Vagina (tissue), 2 donors: Measurements from ENCODE around the gene TRUB1.

Experiments used
- POLR2A ChIP-seq, 2 donors: fragments of 450-650 bp; IDR thresholded peaks; one replicate each; pipeline ENCODE4 v1.6.1; 2017; ENCODE audit warnings: antibody characterized with exemption in 2 of 2, mild to moderate bottlenecking in 2 of 2, moderate library complexity in 2 of 2
- TF ChIP-seq, protein P1 (sequence below), 3 experiments: fragments of 450-650 bp in 2 of 3; fragments of 200-600 bp in 1 of 3; sonication (generic) in 1 of 3; IDR thresholded peaks; one replicate each; pipeline ENCODE4 v1.5.1; 2017 to 2019; ENCODE audit warnings: antibody characterized with exemption in 3 of 3, mild to moderate bottlenecking in 2 of 3, moderate library complexity in 2 of 3

DNA sequence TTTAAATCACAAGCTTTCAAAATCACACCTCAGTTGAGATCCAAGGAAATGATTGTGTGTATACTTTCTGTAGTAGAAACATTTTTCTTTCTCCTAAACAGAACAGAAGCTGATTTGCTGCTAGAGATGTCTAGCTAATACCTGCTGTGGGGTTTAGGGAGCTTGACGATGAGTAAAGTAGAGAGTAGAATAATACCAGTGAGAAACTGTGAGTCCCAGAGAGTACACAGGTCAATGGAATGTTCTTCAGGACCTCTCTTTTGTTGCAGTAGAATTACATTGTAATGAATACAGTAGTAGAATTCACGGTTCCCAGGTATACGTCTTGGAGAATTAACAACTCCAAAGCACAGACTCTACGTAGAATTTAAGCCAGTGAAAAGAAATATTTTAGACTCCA, 18.0 kb downstream of the TRUB1 start:
- TF ChIP-seq, protein P1, sequence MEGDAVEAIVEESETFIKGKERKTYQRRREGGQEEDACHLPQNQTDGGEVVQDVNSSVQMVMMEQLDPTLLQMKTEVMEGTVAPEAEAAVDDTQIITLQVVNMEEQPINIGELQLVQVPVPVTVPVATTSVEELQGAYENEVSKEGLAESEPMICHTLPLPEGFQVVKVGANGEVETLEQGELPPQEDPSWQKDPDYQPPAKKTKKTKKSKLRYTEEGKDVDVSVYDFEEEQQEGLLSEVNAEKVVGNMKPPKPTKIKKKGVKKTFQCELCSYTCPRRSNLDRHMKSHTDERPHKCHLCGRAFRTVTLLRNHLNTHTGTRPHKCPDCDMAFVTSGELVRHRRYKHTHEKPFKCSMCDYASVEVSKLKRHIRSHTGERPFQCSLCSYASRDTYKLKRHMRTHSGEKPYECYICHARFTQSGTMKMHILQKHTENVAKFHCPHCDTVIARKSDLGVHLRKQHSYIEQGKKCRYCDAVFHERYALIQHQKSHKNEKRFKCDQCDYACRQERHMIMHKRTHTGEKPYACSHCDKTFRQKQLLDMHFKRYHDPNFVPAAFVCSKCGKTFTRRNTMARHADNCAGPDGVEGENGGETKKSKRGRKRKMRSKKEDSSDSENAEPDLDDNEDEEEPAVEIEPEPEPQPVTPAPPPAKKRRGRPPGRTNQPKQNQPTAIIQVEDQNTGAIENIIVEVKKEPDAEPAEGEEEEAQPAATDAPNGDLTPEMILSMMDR (IDR thresholded peaks at IDR 0.05) = no peak
- TF ChIP-seq POLR2A (IDR thresholded peaks at IDR 0.05) = no peak
